Small intestine (tissue), 7 donors: ENCODE data around the gene CHP2. TPM values are rescaled to one million over a fixed set of nuclear protein-coding genes. Genes with fewer than 3 reads are reported as not detected.
A peak's percentile ranks its signal among the peaks of the same experiment; 100 is the strongest.

Source experiments
- DNase-seq, 2 donors: peaks; one replicate each; pipeline versions ENCODE4 v3.0.0 to v3.0.0-alpha.2; 2013
- FAIRE-seq: peaks from 2 replicates; lab custom pipeline; 2012; peaks lifted over from hg19 to GRCh38; lab: Jason Lieb, UNC
- H3K27ac ChIP-seq, 3 donors: one replicate each; pipeline ENCODE4 v1.5.1; 2013; ENCODE audit warnings: low read length in 2 of 3, mild to moderate bottlenecking in 2 of 3, control low read depth in 1 of 3, inconsistent platforms in 1 of 3, low read depth in 1 of 3, moderate library complexity in 1 of 3
- H3K27me3 ChIP-seq, 3 donors: one replicate each; pipeline ENCODE4 v1.6.1; 2013; ENCODE audit warnings: low read length in 3 of 3, inconsistent platforms in 1 of 3; ENCODE audit not compliant: control insufficient read depth in 3 of 3, insufficient read depth in 3 of 3
- H3K36me3 ChIP-seq, 3 donors: one replicate each; pipeline ENCODE4 v1.6.1; 2013; ENCODE audit warnings: low read length in 3 of 3, inconsistent platforms in 1 of 3, low read depth in 1 of 3, mild to moderate bottlenecking in 1 of 3, moderate library complexity in 1 of 3; ENCODE audit not compliant: control insufficient read depth in 3 of 3, insufficient read depth in 2 of 3
- H3K4me1 ChIP-seq, 3 donors: one replicate each; pipeline ENCODE4 v1.6.1; 2013; ENCODE audit warnings: low read length in 2 of 3, inconsistent platforms in 1 of 3, low read depth in 1 of 3, mild to moderate bottlenecking in 1 of 3, moderate library complexity in 1 of 3; ENCODE audit not compliant: control insufficient read depth in 3 of 3, insufficient read depth in 2 of 3
- H3K4me3 ChIP-seq, 3 donors: one replicate each; pipeline ENCODE4 v1.5.1; 2013; ENCODE audit warnings: low read length in 3 of 3, control low read depth in 1 of 3, inconsistent platforms in 1 of 3, low read depth in 1 of 3, mild to moderate bottlenecking in 1 of 3, moderate library complexity in 1 of 3
- H3K9me3 ChIP-seq, 2 donors: one replicate each; pipeline ENCODE4 v1.6.1; 2013; ENCODE audit warnings: low read depth in 1 of 2, low read length in 1 of 2; ENCODE audit not compliant: control insufficient read depth in 2 of 2, insufficient read depth in 1 of 2
- WGBS, 3 donors: extraction: QIAGEN DNeasy Blood & Tissue Kit; methylation state at CpG; one replicate each; pipeline ENCODE4 v1.1.7; 2013; 5-methylcytosine and 5-hydroxymethylcytosine counted together
- polyA plus RNA-seq, 4 donors: library from polyadenylated mRNA; stranded (reverse) in 3 of 4; unstranded in 1 of 4; fragments of 200-250 nt in 3 of 4; fragments of 120-200 nt in 1 of 4; gene quantifications; one replicate each; pipeline versions ENCODE4 v1.2.1 to v1.2.3, GENCODE V29; 2013
- donor health status: healthy with polysubstance abuse.
- donor health status: control.
- donor health status: control.
- donor health status: Bipolar disorder and iron deficiency.
- donor health status: healthy.

Gene CHP2
- polyA plus RNA-seq, 4 donors: 144 to 416 (median 298) TPM

DNA sequence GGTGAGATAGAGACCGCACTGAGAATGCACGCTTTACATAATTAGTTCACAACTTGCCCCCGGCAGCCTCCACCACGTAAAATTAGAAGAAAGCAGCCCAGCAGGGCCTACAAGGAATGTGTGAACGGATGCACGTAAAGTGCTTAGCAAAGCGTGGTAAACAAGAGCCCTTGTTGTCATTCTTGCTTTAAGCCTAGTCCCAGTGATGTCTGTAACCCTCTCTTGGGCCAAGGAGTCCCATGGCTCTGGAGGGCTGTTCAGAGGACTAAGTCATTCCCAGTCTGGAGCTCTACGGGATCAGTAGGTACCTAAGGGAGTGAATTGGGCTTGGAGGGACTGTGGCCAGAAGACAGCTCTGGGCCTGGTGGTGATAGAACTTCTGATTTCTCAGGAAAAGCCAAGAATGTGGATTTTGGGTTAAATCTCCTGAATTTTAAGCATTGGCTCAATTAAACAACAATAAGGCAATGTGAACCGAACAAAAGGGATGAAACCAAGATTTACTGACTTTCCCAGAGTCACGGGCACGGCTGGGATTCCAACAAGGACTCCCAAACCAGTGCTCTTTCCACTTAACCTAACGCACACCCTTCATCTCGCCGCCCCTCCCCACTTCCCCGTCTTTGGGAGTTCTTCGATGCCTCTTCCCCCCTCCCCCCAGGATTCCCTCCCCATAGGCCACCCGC lies 775 bp upstream of the CHP2 start:
- H3K4me3 ChIP-seq: peak overlapping the region in 2 of 3 donors; percentile 86 to 87
- H3K27ac ChIP-seq: peak overlapping the region in 2 of 3 donors; percentile 69 to 87
- FAIRE-seq (no peak), DNase-seq (peak in 1 of 2 donors; percentile 15)
- no peaks in the 10 kb centered on the region for H3K9me3 ChIP-seq
- WGBS, 3 donors: 36 to 45% (median 43%) methylated on average over 17 of the region's 17 CpGs
- H3K36me3 ChIP-seq: peaks cover 0 to 22% (median 5%) of the 10 kb centered on the region in 3 donors
- H3K27me3 ChIP-seq: peaks cover 0 to 17% (median 7%) of the 10 kb centered on the region in 3 donors
- peaks cover 0 to 8% (median 3%) of the 10 kb centered on the region in 3 donors for H3K4me1 ChIP-seq

DNA sequence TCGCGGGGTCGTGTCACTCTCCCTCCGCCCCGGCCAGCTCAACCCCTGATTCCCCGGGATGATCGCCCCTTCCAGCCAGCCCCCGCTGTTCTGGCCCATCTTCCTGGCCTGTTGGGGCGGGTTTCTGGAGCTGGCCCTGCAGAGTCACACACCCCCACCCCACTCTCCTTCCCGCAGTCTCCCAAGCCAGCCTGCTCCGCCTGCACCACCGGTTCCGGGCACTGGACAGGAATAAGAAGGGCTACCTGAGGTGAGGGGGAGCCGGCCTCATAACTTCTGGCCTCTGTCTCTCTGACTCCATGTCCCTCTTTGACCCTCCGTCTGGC lies 621 bp downstream of the CHP2 start:
- peaks cover 0 to 22% (median 5%) of the 10 kb centered on the region in 3 donors for H3K36me3 ChIP-seq
- H3K4me1 ChIP-seq: peaks cover 0 to 8% (median 3%) of the 10 kb centered on the region in 3 donors
- 2 to 23% (median 19%) methylated on average over 10 to 15 of the region's 15 CpGs for WGBS, 3 donors
- peaks cover 0 to 17% (median 7%) of the 10 kb centered on the region in 3 donors for H3K27me3 ChIP-seq
- peak in 1 of 2 donors; percentile 11 for DNase-seq
- peak overlapping the region in 2 of 3 donors; percentile 69 to 87 for H3K27ac ChIP-seq
- no peak for FAIRE-seq
- H3K9me3 ChIP-seq: no peaks in the 10 kb centered on the region
- H3K4me3 ChIP-seq: peak overlapping the region in 2 of 3 donors; percentile 86 to 87

DNA sequence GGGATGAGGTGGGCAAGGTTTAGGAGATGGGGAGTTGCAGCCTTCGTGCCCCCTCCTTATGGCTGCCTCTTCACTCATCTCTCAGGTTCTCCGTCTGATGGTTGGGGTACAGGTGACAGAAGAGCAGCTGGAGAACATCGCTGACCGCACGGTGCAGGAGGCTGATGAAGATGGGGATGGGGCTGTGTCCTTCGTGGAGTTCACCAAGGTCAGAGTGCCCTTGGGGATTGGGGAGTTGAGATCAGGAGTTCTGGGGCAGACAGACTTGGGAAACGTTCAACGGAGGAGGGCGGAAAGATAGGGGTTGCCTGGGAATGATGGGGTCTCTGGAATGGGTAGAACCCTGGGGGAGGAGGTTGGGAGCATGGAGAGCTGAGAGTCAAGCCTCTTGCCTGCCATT lies 2.3 kb downstream of the CHP2 start:
- peaks cover 0 to 8% (median 3%) of the 10 kb centered on the region in 3 donors for H3K4me1 ChIP-seq
- FAIRE-seq: no peak
- H3K27me3 ChIP-seq: peaks cover 0 to 17% (median 7%) of the 10 kb centered on the region in 3 donors
- no peak for DNase-seq
- 80 to 87% (median 86%) methylated on average over 9 of the region's 9 CpGs for WGBS, 3 donors
- peaks cover 0 to 22% (median 5%) of the 10 kb centered on the region in 3 donors for H3K36me3 ChIP-seq
- H3K9me3 ChIP-seq: no peaks in the 10 kb centered on the region
- peak overlapping the region in 1 of 3 donors; percentile 87 for H3K4me3 ChIP-seq
- peak overlapping the region in 1 of 3 donors; percentile 24 for H3K27ac ChIP-seq

DNA sequence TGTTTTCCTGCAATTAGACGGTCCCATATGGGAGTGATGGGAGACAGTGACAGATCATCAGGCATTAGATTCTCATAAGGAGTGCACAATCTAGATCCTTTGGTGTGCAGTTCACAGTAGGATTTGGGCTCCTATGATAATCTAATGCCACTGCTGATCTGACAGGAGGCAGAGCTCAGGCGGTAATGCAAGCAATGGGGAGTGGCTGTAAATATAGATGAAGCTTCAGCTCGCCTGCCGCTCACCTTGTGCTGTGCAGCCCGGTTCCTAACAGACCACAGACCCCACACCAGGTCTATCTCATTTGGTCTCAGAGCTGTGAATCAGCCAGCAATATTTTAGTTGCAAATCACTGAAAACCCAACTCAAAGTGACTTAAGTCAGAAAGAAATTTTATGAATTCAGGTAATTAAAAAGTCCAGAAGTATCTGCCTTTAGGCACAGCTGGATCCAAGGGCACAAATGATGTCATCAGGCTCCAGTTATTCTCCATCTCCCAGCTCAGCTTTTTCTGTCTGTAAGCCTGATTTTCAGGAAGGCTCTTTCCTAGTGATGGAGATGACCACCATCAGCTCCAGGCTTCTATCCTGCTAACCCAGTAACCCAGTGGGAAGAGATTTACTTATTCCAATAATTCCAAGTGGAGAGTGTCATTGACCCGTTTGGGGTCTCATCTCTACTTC lies 3.3 kb downstream of the CHP2 start:
- no peaks in the 10 kb centered on the region for H3K9me3 ChIP-seq
- no peak for FAIRE-seq
- H3K27me3 ChIP-seq: peaks cover 0 to 17% (median 7%) of the 10 kb centered on the region in 3 donors
- H3K36me3 ChIP-seq: peaks cover 0 to 22% (median 5%) of the 10 kb centered on the region in 3 donors
- H3K4me1 ChIP-seq: peaks cover 0 to 11% (median 3%) of the 10 kb centered on the region in 3 donors
- no peak overlapping the region for H3K27ac ChIP-seq
- DNase-seq: no peak
- WGBS, 3 donors: 76 to 83% (median 78%) methylated on average over 6 of the region's 6 CpGs
- no peak overlapping the region for H3K4me3 ChIP-seq

DNA sequence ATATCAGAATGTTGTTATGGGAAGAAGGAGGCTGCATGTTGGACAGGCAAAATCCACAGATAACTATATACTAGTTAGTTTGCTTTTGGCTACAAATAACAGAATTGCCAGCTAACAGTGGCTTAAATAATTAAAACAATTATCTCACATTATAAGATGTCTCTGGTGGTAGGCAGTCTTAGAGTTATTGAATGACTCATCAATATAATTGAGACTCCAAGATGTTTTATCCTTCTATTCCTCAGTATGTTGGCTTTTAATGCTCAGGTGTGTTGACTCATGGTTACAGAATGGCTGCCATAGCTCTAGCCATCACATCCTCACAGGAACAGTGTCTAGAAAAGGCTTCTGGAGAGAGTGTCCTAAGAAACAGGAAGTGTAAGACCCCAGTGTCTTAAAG lies 11.1 kb downstream of the CHP2 start:
- Histone ChIP-seq H3K27me3 (no peaks in the 10 kb centered on the region), H3K27ac (peak overlapping the region in 2 of 3 donors; percentile 66 to 83)

DNA sequence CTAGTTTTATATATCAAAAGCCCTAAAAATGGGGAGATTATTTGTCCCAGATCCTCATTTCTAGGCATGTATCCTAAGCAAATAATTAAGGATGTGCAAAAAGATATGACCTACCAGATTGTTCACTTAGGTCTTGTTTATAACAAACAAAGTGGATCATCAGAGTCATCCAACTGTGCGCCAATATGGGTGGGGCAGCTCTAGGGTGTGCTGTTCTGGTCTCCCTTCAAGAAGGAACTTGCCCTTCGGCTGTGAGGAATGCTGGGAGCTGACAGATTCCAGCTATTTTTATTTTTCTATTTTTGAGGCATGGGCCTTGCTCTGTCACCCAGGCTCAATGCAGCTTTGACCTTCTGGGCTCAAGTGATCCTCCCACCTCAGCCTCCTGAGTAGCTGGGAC lies 13.8 kb downstream of the CHP2 start:
- H3K9me3 ChIP-seq: peaks cover 0 to 5% of the 10 kb centered on the region in 2 donors
- FAIRE-seq: no peak
- no peaks in the 10 kb centered on the region for H3K36me3 ChIP-seq
- peak in 1 of 2 donors; percentile 55 for DNase-seq
- 38 to 50% (median 46%) methylated on average over 2 of the region's 2 CpGs for WGBS, 3 donors
- no peak overlapping the region for H3K27ac ChIP-seq
- no peak overlapping the region for H3K4me3 ChIP-seq
- no peaks in the 10 kb centered on the region for H3K27me3 ChIP-seq
- peaks cover 0 to 14% (median 0%) of the 10 kb centered on the region in 3 donors for H3K4me1 ChIP-seq

More for the DNA sequence above, 11.1 kb downstream of the CHP2 start:
- DNase-seq (no peak), FAIRE-seq (no peak)
- Histone ChIP-seq H3K4me1 (peaks cover 0 to 22% (median 0%) of the 10 kb centered on the region in 3 donors), H3K36me3 (no peaks in the 10 kb centered on the region), H3K9me3 (peaks cover 0 to 5% of the 10 kb centered on the region in 2 donors), H3K4me3 (no peak overlapping the region)

DNA sequence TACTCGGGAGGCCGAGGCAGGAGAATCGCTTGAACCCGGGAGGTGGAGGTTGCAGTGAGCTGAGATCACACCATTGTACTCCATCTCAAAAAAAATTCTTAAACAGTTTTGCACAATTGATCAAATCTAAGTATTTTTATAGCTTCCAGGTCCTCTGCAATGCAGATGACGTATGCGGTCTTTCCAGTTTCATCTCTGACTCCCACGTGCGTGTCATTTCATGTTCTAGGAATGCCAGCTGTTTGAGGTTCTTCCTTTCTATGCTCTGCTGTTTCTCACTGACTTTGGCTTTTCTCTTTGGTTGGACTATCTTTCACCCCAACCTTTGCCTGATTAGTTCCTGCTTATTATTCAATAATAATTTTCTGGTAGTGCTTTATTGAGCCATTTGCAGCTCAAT lies 16.2 kb downstream of the CHP2 start:
- FAIRE-seq (no peak), DNase-seq (no peak)
- Histone ChIP-seq H3K27ac (no peak overlapping the region), H3K4me3 (no peak overlapping the region), H3K27me3 (no peaks in the 10 kb centered on the region), H3K9me3 (peaks cover 0 to 4% of the 10 kb centered on the region in 2 donors), H3K4me1 (peaks cover 0 to 3% (median 0%) of the 10 kb centered on the region in 3 donors), H3K36me3 (no peaks in the 10 kb centered on the region)
- 74 to 87% (median 86%) methylated on average over 8 of the region's 8 CpGs for WGBS, 3 donors

DNA sequence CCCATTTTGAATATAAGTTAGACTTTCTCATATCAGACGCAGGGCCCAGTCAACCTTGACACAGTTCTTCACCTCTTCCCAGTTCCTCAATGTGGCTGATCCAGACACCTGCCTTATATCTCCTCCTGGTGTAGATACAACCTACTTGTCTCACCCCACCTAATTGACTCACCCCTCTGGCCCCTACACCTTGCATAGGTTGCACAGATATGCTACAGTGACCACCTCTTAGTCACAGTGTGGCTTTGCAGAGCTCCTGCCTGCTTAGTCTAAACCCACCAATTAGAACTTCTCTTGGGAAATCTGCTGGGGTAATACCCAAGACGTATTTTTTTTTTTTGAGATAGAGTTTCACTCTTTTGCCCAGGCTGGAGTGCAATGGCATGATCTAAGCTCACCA lies 16.8 kb downstream of the CHP2 start:
- no peaks in the 10 kb centered on the region for H3K9me3 ChIP-seq
- FAIRE-seq (no peak), DNase-seq (no peak)
- no peak overlapping the region for H3K27ac ChIP-seq
- peaks cover 0 to 3% (median 0%) of the 10 kb centered on the region in 3 donors for H3K4me1 ChIP-seq
- WGBS, 3 donors: 17 to 50% (median 29%) methylated on average over 2 of the region's 2 CpGs
- H3K36me3 ChIP-seq: no peaks in the 10 kb centered on the region
- H3K27me3 ChIP-seq: no peaks in the 10 kb centered on the region
- H3K4me3 ChIP-seq: no peak overlapping the region
